Measurements from ENCODE around the gene AP4M1.
A peak's percentile ranks its signal among the peaks of the same experiment; 100 is the strongest.
"Not testable (repeated sequence)": the region's sequence is repeated elsewhere in the genome, so short reads cannot be mapped to it uniquely, and the experiment has no call there.

Gene AP4M1

DNA sequence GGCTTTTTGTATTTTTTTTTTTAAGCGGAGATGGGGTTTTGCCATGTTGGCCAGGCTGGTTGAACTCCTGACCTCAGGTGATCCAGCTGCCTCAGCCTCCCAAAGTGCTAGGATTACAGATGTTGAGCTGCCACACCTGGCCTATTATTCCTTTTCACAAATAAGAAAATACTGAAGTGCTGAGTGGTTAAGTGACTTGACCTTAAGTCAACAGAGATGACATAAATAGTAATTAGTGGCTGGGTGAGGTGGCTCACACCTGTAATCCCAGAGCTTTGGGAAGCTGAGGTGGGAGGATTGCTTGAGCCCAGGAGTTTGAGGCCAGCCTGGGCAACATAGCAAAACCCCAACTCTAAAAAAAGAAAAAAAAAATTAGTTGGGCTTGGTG is 28.8 kb downstream of the AP4M1 start:
- not testable (repeated sequence) for DNase-seq (ENCODE audit: low read depth in 2 of 3, low spot score in 1 of 3)

DNA sequence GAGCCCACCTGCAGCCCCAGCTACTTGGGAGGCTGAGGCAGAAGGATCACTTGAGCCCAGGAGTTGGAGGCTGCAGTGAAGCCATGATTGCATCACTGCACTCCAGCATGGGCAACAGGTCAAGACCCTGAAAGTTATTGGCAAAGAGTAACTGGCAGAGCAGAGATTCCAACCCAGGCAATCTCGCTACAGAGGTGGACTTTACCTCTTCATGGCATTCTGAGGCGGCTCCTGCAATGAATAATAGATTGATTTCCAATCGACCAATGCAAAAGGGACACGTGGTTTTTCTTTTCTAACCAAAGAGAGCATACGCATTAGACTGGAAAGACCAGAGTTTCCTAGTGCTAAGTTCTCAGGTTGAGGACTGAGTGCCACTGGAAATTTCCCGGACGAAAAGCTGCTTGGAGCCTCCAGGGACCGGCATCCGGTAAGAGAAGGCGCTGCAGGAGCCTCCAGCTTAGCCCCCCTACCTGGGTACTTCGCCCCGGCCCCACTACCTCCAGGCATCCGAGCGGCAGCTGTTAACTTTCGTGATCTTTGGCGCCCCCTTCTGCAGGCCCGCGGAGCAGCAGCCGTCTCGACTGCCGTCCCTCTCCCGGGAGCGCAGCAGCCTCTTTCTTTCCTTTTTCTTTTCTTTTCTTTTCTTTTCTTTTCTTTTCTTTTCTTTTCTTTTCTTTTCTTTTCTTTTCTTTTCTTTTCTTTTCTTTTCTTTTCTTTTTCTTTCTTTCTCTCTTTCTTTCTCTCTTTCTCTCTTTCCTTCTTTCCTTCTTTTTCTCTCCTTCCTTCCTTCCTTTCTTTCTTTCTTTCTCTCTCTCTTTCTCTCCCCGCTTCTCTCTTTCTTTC is 29.4 kb downstream of the AP4M1 start:
- DNase-seq (ENCODE audit: low read depth in 2 of 3, low spot score in 1 of 3) = peak; percentile 68 to 96 (median 75)

DNA sequence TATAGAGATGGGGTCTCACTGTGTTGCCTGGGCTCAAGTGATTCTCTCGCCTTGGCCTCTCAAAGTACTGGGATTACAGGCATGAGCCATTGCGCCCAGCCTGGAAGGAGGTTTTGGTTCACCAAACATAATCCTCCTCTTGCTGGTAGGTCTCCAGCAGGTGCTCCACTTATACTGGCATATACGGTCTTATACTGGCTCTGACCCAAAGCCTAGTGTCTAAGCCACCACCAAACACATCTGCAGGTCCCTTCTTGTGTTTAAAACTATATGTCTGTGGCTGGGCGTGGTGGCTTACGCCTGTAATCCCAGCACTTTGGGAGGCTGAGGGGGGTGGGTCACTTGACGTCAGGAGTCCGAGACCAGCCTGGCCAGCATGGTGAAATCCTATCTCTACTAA is 30.7 kb downstream of the AP4M1 start:
- DNase-seq (ENCODE audit: low read depth in 2 of 3, low spot score in 1 of 3) = no peak

DNA sequence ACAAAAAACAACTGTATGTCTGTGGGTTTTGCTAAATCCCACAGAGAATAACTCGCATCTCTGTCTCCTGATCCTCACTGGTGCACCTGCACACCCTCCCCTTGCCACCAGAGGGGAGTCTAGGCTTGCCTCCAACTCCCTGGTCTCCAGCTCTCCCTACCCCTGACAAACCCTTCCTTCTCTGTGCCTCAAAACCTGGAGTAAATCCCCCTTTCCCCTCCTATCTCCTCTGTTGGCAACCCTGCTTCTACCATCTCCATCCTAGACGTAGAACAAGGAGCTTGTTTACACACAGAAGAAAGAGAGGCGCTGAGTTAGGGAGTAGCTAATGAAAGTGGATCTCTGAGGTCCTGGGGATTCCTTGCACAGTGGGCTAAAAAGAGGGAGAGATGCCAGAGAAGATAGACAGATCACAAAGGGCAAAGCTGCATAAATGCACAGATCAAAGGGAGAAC is 31.3 kb downstream of the AP4M1 start:
- DNase-seq (ENCODE audit: low read depth in 2 of 3, low spot score in 1 of 3) = peak in 2 of 3 donors; percentile 44 to 50

DNA sequence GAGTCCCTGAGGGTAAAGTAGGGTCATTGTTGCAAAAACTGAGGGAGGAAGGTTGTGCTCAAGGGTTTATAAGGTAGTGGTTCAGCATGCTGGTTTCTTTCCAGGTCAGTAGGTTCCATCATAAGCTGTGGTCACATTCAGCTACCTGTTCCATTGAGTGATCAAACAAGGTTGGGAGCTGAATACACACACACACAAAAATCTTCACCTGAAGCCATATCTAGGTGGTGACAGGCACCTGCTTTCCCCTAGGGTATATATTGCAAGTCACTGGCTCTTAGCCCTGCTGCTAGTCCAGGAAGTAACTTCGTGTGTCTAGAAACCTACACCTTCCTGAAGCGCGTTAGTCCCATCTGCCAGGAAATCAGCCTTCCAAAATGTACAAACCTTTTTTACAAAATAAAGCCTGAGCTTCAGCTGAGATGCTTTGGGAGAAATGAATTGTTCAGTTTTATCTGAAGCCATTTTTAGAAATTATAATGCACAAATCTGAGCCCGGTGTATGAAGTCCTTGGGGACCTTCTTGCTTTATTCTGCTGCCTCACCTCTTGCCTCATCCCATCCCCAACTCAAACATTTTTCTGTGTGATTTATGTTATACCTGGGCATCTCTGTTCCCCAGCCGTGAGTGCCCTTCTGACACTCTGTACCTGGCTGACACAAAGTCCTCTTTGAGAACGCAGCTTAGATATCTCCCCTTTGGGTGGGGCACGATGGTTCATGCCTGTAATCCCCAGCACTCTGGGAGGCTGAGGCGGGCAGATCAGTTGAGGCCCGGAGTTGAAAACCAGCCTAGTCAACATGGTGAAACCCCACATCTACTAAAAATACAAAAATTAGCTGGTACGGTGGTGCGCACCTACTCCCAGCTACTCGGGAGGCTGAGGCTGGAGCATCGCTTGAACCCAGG is 36.7 kb downstream of the AP4M1 start:
- DNase-seq (ENCODE audit: low read depth in 2 of 3, low spot score in 1 of 3) = no peak

DNA sequence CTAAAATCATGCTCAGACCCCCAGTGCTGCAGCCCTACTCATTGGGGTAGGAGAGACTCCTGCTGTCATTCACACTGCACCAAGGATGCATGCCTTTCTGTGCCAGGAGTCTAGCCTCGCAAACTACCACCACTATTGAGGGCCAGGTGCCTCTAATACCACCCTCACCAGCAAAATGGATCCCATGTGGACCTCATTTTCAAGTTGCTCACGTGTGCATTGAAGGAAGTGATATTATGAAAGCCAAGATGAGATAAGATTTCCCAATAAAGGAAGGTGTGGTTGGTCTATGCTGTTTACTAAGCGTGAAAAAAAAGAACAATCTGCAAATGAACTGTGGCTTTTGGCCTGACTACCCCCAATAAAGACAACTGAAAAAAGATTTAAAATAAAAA is 40.1 kb downstream of the AP4M1 start:
- DNase-seq (ENCODE audit: low read depth in 2 of 3, low spot score in 1 of 3) = no peak

DNA sequence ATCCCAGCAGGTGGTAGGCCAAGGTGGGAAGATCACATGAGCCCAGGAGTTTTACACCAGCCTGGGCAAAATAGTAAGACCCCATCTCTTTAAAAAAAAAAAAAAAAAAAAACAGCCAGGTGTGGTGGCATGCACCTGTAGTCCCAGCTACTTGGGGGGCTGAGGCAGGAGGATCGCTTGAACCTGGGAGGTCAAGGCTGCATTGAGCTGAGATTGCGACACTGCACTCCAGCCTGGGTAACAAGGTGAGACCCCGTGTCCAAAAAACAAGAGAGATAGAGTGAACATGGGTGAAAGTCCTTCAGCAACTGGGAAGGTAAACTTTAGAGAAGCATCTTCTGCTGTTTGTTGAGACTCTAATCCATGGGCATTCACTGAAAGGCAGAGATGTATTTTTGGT is 41.0 kb downstream of the AP4M1 start:
- no peak for DNase-seq (ENCODE audit: low read depth in 2 of 3, low spot score in 1 of 3)

DNA sequence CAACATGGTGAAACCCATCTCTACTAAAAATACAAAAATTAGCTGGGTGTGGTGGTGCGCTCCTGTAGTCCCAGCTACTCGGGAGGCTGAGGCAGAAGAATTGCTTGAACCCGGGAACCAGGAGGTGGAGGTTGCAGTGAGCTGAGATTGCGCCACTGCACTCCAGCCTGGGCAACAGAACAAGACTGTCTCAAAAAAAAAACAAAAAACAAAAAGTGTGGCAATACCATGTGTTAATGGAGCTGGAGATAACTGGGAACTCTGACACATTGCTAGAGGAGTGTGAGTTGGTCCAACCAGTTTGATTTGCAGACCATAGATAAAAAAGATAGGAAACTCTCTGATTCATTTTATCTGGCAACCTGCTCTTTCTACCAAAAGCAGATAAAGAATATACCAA is 44.9 kb downstream of the AP4M1 start:
- DNase-seq (ENCODE audit: low read depth in 2 of 3, low spot score in 1 of 3) = not testable (repeated sequence)

DNA sequence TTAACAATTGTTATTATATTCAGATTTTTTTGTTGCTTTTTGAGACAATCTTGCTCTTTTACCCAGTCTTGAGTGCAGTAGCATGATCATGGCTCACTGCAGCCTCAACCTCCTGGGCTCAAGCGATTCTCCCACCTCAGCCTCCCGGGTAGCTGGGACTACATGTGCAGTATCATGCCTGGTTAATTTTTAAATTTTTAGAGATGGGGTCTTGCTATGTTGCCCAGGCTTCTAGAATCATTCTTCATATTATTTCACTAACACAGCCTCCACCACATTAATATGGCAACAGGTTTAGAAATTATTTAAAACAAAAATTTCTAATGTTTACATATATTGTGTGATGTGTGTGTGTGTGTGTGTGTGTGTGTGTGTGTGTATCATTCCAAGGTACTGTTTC is 45.8 kb downstream of the AP4M1 start:
- no peak for DNase-seq (ENCODE audit: low read depth in 2 of 3, low spot score in 1 of 3)

DNA sequence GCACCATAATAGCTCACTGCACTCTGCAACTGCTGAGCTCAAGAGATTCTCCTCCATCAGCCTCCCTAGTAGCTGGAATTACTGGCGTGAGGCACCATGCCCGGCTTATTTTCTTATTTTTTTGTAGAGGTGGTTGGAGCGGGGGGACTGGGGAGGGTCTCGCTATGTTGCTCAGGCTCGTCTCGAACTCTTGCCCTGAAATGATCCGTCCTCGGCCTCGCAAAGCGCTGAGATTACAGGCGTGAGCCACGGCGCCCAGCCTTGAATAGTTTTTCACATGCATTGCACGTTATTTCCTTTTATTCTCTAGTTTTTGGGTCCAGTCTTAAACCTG is 46.7 kb downstream of the AP4M1 start:
- no peak for DNase-seq (ENCODE audit: low read depth in 2 of 3, low spot score in 1 of 3)

DNA sequence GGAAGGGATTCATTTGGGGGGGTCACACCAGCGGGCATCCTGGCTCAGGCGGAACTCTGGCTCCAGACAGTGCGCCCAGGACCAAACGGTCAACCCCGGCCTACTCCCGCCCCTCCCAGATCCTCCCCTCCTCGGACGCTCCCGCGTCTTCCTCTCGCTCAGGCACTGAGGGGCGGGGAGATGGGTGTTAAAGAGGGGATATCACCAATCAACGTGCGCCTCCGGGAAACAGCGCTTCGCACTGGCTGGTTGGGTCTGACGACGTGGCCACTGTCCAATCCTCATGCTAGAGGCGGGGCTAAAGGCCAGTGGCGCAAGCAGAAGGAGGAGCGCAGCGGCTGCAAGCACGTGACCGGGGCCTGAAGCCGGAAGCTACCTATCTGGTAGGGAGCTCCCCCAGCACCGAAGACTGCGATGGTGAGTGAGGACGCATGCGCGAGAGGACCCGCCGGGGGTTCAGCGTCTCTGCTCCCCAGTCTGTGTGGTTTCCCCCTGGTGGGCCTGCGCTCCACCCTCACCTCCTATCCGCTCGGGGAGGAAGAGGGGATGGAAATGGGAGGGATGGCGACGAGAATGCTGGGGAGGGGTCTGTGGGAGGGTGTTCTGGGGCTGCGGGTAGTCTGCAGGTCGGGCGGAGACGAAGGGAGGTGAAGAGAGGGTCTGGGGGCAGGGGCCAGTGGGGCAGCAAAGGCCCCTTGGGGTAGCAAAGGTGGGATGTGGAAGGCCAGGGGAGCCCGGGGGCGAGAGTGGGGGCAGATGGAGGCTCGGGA is 47.3 kb downstream of the AP4M1 start, which contains the start of gene LAMTOR4:
Gene LAMTOR4 (plus strand): TSS at position 360 of the 770 bp plus-strand sequence. CDS start 55 bp downstream, at position 415.
- peak; percentile 96 to 98 (median 97) for DNase-seq (ENCODE audit: low read depth in 2 of 3, low spot score in 1 of 3)

DNA sequence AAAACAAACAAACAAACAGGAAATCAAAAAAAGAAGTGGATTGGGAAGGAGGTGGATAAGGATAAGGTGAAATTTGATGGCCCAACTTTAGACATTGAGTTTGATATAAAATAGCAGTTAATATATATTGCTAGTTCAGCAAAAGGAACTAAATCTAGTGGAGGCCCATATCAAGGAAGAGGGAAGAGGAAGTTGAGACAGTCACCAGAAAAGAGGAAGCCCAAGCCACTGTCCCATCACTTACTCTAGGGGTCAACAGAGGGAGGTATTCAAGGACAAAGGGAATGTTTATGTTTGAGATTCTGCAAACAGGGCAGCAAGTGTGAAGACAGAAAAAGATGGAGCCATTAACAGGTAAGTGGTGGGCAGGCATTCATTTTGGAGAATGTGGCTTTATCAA is 51.0 kb downstream of the AP4M1 start:
- DNase-seq (ENCODE audit: low read depth in 2 of 3, low spot score in 1 of 3) = no peak

DNA sequence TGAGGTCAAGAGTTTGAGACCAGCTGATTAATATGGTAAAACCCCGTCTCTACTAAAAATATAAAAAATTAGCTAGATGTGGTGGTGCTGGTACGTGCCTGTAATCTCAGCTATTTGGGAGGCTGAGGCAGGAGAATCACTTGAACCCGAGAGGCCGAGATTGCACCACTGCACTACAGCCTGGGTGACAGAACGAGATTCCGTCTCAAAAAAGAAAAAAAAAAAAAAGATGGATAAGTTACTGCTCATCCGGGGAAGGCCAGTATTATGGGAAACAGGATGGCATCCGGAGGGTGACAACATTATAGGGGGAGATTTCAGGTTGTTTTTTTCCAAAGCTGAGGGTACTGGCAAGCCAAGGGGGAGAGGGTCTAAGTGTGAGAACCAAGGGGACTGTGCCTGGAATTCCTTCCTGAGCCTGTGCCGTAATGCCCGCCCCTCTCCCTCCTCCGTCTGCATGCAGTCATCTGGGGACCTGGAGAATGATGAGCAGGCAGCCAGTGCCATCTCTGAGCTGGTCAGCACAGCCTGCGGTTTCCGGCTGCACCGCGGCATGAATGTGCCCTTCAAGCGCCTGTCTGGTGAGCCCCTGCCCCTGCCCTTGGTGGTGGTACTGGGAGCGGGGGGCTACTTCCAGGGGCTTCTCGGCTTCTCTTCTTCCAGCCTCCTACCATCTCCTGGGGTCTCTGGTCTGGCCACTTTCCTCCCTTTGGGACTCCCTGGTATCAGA is 51.7 kb downstream of the AP4M1 start:
- no peak for DNase-seq (ENCODE audit: low read depth in 2 of 3, low spot score in 1 of 3)

DNA sequence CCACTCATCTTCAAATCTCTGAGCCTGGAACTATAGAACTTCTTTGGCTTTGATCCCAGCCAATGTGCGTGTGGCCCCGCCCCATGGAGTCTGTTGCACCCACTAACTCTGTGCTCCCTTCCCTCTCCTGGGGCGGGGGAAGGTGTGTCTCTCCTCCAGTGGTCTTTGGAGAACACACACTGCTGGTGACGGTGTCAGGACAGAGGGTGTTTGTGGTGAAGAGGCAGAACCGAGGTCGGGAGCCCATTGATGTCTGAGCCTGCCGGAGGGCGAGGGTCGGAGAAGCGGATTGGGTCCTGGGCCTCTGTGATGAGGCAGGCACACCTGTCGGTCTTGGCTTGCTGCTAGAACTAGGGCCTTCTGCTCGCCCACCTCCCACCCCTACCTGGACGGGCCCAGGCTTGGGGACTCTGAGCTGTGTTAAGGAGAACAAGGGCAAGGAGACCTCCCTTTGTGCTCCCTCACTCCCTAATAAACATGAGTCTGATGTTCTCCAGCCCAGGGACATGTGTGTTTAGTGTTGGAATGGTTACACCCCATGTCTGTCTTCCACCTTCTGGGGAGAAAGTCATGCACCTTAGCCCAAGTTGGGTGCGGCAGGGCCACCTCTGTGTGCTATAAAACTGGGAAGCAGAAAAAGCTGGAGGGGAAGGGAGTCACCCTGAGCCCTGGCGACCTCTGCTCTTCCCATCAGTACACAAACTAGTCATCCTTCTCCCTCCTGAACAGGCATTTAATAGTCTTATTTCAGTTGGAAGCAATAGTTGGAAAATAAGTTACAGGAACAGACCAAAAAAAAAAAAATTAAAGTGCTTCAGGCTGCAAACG is 52.5 kb downstream of the AP4M1 start:
- DNase-seq (ENCODE audit: low read depth in 2 of 3, low spot score in 1 of 3) = no peak

DNA sequence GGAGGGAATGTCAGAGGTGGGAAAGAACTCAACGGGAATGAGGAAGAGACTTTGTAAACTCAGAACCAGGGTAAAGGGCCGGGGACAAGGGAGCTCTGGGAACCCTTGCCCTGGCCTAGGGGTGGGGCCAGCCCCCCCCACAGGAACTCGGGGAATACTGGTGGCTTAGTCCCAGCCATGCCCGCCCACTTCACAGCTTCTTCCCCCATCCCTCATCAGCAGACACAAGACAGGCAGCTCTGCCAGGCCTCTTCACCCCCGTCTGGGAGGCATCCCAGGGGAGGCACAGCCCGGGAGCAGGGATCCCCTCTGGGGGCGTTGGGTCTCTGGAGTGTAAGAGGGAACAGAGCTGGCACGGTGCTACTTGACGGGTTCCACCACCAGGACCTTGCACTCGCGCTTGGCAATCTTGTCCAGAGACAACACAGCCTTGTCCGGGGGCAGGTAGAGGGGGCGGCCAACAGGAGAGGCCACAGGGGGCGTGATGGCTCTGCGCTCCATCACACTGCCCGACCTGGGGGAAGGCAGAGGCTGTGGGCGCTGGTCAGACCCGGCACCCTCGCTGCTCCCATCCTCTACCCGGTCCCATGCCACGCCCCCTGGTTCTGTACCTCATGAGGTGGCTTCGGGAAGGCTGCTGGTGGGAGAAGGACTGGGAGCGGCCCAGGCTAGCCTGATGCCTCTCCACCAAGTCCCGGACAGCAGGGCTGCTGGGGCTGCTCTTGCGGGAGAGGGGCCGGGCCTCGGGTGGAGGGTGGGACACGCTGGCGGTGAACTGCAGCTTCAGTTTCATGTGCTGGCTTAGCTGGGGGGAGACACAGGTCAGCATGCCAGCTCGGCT is 53.4 kb downstream of the AP4M1 start:
- DNase-seq (ENCODE audit: low read depth in 2 of 3, low spot score in 1 of 3) = no peak

DNA sequence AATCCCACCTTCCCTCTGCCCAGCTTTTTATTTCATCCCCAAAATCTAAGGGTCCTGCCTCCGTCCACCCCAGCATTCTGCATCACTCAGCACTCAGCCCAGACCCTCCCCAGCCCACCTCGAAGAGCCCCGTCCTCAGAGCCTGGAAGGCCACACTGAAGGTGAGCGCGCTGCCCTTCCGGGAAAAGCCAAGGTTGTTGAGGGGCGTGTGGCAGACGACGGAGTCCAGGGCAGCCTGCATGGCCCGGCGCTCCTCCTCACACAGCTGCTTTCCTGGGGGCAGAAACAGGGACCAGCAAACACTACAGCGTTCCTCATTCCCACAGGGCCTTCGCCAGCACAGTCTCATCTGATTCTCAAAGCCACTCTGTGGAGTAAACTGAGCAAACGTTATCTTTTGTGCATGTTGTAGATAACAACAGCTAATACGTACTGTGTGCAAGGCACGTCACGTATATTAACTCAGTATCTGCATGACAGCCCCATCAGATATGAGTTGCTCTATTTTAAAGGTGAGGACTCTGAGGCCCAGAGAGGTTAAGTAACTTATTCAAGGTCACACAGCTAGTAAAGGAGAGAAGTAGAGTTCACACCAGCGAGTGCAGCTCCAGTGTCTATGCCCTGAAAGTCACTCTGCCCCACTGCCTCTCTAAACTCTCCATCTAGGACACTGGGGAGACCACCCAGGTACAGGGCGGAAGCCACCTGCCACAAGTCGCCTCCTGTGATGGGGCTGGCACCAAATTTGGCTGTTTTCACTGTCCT is 54.3 kb downstream of the AP4M1 start:
- no peak for DNase-seq (ENCODE audit: low read depth in 2 of 3, low spot score in 1 of 3)

DNA sequence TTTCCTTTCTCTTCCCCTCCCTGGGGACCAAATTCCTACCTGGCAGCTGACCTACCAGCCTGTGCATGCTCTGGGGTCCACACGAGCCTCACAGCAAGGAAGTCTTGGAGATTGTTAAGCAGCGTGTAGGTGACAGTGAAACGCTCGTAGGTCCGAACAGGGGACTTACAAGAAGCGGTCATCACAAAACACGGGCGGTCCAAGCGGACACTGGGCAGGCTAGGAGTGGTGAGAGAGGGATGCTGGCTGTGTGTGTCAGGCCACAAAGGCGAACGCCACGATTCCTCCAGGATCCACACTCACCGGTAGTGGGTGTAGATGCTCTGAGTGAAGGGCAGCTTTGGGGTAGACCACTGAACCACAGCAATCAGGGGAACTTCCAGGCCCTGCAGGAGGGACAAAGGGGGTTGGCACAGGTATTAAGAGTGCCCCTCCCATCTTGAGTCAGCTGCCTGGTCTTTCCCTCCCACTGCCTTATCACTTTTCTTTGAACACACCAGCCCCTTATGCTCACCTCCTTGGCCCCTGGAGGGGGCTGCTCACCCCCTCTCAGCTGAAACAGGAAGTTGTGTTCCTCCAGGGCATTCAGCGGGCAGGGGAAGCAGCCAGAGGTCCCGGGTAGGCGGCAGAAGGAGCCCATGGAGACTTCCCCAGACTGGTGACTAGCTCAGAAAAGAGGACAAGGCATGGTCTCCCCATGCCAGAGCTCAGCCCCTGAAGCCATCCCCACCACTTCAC is 55.1 kb downstream of the AP4M1 start:
- DNase-seq (ENCODE audit: low read depth in 2 of 3, low spot score in 1 of 3) = no peak

DNA sequence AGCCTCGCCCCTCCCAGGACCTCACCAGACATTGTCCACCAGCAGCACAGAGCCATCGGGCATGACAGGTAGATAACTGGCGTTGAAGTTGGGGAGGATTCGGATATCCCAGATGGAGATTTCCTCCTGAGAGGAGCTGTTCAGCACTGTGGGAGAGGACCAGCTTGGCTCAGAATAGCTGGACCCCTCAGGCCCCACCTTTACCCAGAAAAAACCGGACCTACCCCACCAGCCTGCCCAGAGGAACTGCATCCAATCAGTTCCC is 55.6 kb downstream of the AP4M1 start:
- DNase-seq (ENCODE audit: low read depth in 2 of 3, low spot score in 1 of 3) = no peak
